K562 (cell line): Measurements from ENCODE around the gene BRICD5. TPM values are rescaled to one million over a fixed set of nuclear protein-coding genes. Genes with fewer than 3 reads are reported as not detected.

Experiments
- CBX5 ChIP-seq: IDR thresholded peaks from 2 replicates; pipeline ENCODE4 v1.6.1; 2014; ENCODE audit warnings: low read depth, borderline replicate concordance
- CEBPG ChIP-seq, 3 experiments: fragments of 200-800 bp in 1 of 3; sonication (Bioruptor generic) in 1 of 3; sonication (generic) in 1 of 3; formaldehyde crosslinking in 1 of 3; IDR thresholded peaks in 2 of 3; conservative IDR thresholded peaks in 1 of 3; 2 replicates each; pipeline versions ENCODE4 v1.6.1 to v1.8.0; 2016 to 2022; ENCODE audit warnings: missing compliant biosample characterization in 2 of 3, missing genetic modification characterization in 2 of 3, mild to moderate bottlenecking in 1 of 3, missing genetic modification reagents in 1 of 3
- ELF1 ChIP-seq: fragments of 200-800 bp; sonication (Bioruptor generic); IDR thresholded peaks from 2 replicates; pipeline ENCODE4 v1.6.1; 2016; ENCODE audit warnings: missing genetic modification characterization, missing compliant biosample characterization
- FOXJ3 ChIP-seq: sonication (generic); formaldehyde crosslinking; IDR thresholded peaks from 2 replicates; pipeline ENCODE4 v1.4.0; 2020; ENCODE audit warnings: mild to moderate bottlenecking, missing genetic modification reagents
- HES1 ChIP-seq: fragments of 450-650 bp; IDR thresholded peaks from 2 replicates; pipeline ENCODE4 v1.6.1; 2016; ENCODE audit warnings: low read depth, mild to moderate bottlenecking, moderate library complexity
- JUND ChIP-seq, 2 experiments: IDR thresholded peaks; 2 replicates in 1 of 2; 3 replicates in 1 of 2; pipeline ENCODE4 v1.6.1; 2011; ENCODE audit warnings: borderline replicate concordance in 2 of 2, low read depth in 2 of 2, low read length in 2 of 2, improper control_type of control experiment in 1 of 2, missing biosample characterization in 1 of 2, missing genetic modification characterization in 1 of 2, missing genetic modification reagents in 1 of 2
- NCOR1 ChIP-seq: fragments of 450-650 bp; IDR thresholded peaks from 2 replicates; pipeline ENCODE4 v1.6.1; 2016; ENCODE audit warnings: mild to moderate bottlenecking, moderate library complexity
- SMAD3 ChIP-seq: fragments of 450-650 bp; formaldehyde crosslinking; conservative IDR thresholded peaks from 2 replicates; pipeline ENCODE4 v1.4.0; 2020; ENCODE audit warnings: mild to moderate bottlenecking
- SMARCA4 ChIP-seq: fragments of 450-650 bp; IDR thresholded peaks from 2 replicates; pipeline ENCODE4 v1.6.1; 2016
- TAF1 ChIP-seq: IDR thresholded peaks from 2 replicates; pipeline ENCODE4 v1.6.1; 2011; ENCODE audit warnings: mild to moderate bottlenecking, low read length, moderate library complexity; ENCODE audit not compliant: insufficient read depth, control insufficient read depth, severe bottlenecking; ENCODE audit errors: extremely low read depth
- THRB ChIP-seq: fragments of 450-650 bp; formaldehyde crosslinking; conservative IDR thresholded peaks from 2 replicates; pipeline ENCODE4 v1.4.0; 2022; ENCODE audit warnings: mild to moderate bottlenecking, missing genetic modification characterization
- polyA plus RNA-seq, 8 experiments: library from polyadenylated mRNA; depleted of rRNA in 4 of 8; stranded (reverse) in 5 of 8; unstranded in 3 of 8; fragments of >200 nt; fragmentation: Nextera tagmentation in 2 of 8; fragmentation: Illumina TruSeq in 1 of 8; extraction: Ambion mirVana in 2 of 8; extraction: Trizol in 1 of 8; gene quantifications; 2 replicates each; pipeline versions ENCODE4 v1.2.1 to v1.2.3, GENCODE V29; 2011 to 2014; ENCODE audit warnings: inconsistent platforms in 1 of 8, missing spikeins in 1 of 8
- total RNA-seq, 7 experiments: library from RNA; depleted of rRNA in 6 of 7; stranded (reverse); fragments of >200 nt in 6 of 7; fragmentation: Illumina TruSeq in 2 of 7; extraction: Trizol in 2 of 7; gene quantifications; 2 replicates each; pipeline versions ENCODE4 v1.2.1 to v1.2.3, GENCODE V29; 2011 to 2021; ENCODE audit warnings: low replicate concordance in 1 of 7
- TF ChIP-seq, protein P1 (sequence below), 2 experiments: fragments of 450-650 bp; IDR thresholded peaks; 2 replicates each; pipeline ENCODE4 v1.6.1; 2016
- TF ChIP-seq, protein P2 (sequence below), 2 experiments: fragments of 450-650 bp in 1 of 2; sonication (generic) in 1 of 2; formaldehyde crosslinking in 1 of 2; IDR thresholded peaks; 2 replicates each; pipeline versions ENCODE4 v1.7.1 to v1.9.0; 2016 to 2022; ENCODE audit warnings: inconsistent platforms in 1 of 2, mild to moderate bottlenecking in 1 of 2, missing genetic modification reagents in 1 of 2

BRICD5 gene
- total and polyA plus RNA-seq, 9 of the 15 experiments (the other 6 are each of a cell fraction or from before 2014, with no cell fraction given): 0.24 to 15.1 (median 2.4) TPM; not detected in 1

GRCh38 chr16:2250652-2251295 lies 40.1 kb upstream of the BRICD5 start (continued):
- TF ChIP-seq THRB (CRISPR knock-in tag) (no peak), CEBPG (CRISPR knock-in tag; IDR thresholded peaks at IDR 0.05) (no peak; the same call in 1 of the 2 replicates), CEBPG (tag; conservative IDR thresholded peaks at IDR 0.05 in 1 of 2, IDR thresholded peaks at IDR 0.05 in 1 of 2) (peak; percentile 75 to 76), JUND (IDR thresholded peaks at IDR 0.05; ENCODE audit: borderline replicate concordance, low read depth, low read length) (no peak), JUND (tag; IDR thresholded peaks at IDR 0.05; ENCODE audit: borderline replicate concordance, low read depth, low read length) (no peak), HES1 (no peak), SMARCA4 (0 out of 2 replicates have a peak, but pooled peaks have one; percentile 20), NCOR1 (no peak), SMAD3 (no peak), ELF1 (no peak), CBX5 (no peak), FOXJ3 (no peak), TAF1 (peak; percentile 6)
- TF ChIP-seq, protein P1, sequence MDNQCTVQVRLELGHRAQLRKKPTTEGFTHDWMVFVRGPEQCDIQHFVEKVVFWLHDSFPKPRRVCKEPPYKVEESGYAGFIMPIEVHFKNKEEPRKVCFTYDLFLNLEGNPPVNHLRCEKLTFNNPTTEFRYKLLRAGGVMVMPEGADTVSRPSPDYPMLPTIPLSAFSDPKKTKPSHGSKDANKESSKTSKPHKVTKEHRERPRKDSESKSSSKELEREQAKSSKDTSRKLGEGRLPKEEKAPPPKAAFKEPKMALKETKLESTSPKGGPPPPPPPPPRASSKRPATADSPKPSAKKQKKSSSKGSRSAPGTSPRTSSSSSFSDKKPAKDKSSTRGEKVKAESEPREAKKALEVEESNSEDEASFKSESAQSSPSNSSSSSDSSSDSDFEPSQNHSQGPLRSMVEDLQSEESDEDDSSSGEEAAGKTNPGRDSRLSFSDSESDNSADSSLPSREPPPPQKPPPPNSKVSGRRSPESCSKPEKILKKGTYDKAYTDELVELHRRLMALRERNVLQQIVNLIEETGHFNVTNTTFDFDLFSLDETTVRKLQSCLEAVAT (IDR thresholded peaks at IDR 0.05): peak in 1 of 2 experiments; percentile 57; a peak in 1 of 4 replicates
- TF ChIP-seq, protein P2, sequence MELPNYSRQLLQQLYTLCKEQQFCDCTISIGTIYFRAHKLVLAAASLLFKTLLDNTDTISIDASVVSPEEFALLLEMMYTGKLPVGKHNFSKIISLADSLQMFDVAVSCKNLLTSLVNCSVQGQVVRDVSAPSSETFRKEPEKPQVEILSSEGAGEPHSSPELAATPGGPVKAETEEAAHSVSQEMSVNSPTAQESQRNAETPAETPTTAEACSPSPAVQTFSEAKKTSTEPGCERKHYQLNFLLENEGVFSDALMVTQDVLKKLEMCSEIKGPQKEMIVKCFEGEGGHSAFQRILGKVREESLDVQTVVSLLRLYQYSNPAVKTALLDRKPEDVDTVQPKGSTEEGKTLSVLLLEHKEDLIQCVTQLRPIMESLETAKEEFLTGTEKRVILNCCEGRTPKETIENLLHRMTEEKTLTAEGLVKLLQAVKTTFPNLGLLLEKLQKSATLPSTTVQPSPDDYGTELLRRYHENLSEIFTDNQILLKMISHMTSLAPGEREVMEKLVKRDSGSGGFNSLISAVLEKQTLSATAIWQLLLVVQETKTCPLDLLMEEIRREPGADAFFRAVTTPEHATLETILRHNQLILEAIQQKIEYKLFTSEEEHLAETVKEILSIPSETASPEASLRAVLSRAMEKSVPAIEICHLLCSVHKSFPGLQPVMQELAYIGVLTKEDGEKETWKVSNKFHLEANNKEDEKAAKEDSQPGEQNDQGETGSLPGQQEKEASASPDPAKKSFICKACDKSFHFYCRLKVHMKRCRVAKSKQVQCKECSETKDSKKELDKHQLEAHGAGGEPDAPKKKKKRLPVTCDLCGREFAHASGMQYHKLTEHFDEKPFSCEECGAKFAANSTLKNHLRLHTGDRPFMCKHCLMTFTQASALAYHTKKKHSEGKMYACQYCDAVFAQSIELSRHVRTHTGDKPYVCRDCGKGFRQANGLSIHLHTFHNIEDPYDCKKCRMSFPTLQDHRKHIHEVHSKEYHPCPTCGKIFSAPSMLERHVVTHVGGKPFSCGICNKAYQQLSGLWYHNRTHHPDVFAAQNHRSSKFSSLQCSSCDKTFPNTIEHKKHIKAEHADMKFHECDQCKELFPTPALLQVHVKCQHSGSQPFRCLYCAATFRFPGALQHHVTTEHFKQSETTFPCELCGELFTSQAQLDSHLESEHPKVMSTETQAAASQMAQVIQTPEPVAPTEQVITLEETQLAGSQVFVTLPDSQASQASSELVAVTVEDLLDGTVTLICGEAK (IDR thresholded peaks at IDR 0.05): 0 out of 2 replicates have a peak, but pooled peaks have one; percentile 41
- TF ChIP-seq, protein P2 (CRISPR knock-in tag; IDR thresholded peaks at IDR 0.05): no peak
